Lung (tissue), 12 donors: ENCODE measurements around the gene CNTNAP2. TPM values are rescaled to one million over a fixed set of nuclear protein-coding genes. Genes with fewer than 3 reads are reported as not detected.
A peak's percentile ranks its signal among the peaks of the same experiment; 100 is the strongest.
"Not testable (repeated sequence)": the region's sequence is repeated elsewhere in the genome, so short reads cannot be mapped to it uniquely, and the experiment has no call there.

Experiments
- ATAC-seq: fragments of 200-7000 bp; cut with Tn5 transposase; one replicate; pipeline ENCODE4 v1.9.1; 2020; ENCODE audit warnings: moderate number of reproducible peaks; ENCODE audit not compliant: insufficient read depth, low FRiP score
- DNase-seq, 3 donors: peaks; one replicate each; pipeline ENCODE4 v3.0.0-alpha.2; 2013 to 2017
- H3K27ac ChIP-seq, 2 donors: one replicate each; pipeline ENCODE4 v1.5.1; 2013; ENCODE audit warnings: mild to moderate bottlenecking in 2 of 2, moderate library complexity in 2 of 2, control low read depth in 1 of 2, inconsistent platforms in 1 of 2, low read depth in 1 of 2, low read length in 1 of 2
- H3K27me3 ChIP-seq, 3 donors: one replicate each; pipeline ENCODE4 v1.5.1; 2013; ENCODE audit warnings: low read length in 2 of 3; ENCODE audit not compliant: control insufficient read depth in 3 of 3, insufficient read depth in 3 of 3
- H3K36me3 ChIP-seq, 4 donors: one replicate each; pipeline ENCODE4 v1.5.1; 2013; ENCODE audit warnings: low read length in 4 of 4, mild to moderate bottlenecking in 1 of 4, moderate library complexity in 1 of 4; ENCODE audit not compliant: control insufficient read depth in 4 of 4, insufficient read depth in 4 of 4
- H3K4me1 ChIP-seq, 5 donors: one replicate each; pipeline ENCODE4 v1.5.1; 2013; ENCODE audit warnings: low read length in 5 of 5, mild to moderate bottlenecking in 2 of 5, moderate library complexity in 1 of 5; ENCODE audit not compliant: control insufficient read depth in 5 of 5, insufficient read depth in 5 of 5
- H3K4me3 ChIP-seq: one replicate; pipeline ENCODE4 v1.5.1; 2013; ENCODE audit warnings: mild to moderate bottlenecking, control low read depth, moderate library complexity
- H3K9ac ChIP-seq, 2 donors: one replicate each; pipeline ENCODE4 v1.5.1; 2013; ENCODE audit warnings: low read length in 2 of 2, control low read depth in 1 of 2; ENCODE audit not compliant: insufficient read depth in 1 of 2
- H3K9me3 ChIP-seq, 4 donors: one replicate each; pipeline ENCODE4 v1.5.1; 2013; ENCODE audit warnings: low read length in 3 of 4, mild to moderate bottlenecking in 1 of 4, moderate library complexity in 1 of 4; ENCODE audit not compliant: control insufficient read depth in 4 of 4, insufficient read depth in 3 of 4
- CTCF ChIP-seq: IDR thresholded peaks from 2 replicates; pipeline ENCODE4 v1.5.1; 2012; ENCODE audit warnings: mild to moderate bottlenecking; ENCODE audit errors: control extremely low read depth, extremely low read depth
- WGBS, 2 donors: extraction: QIAGEN DNeasy Blood & Tissue Kit; methylation state at CpG; one replicate each; pipeline ENCODE4 v1.1.7; 2013; 5-methylcytosine and 5-hydroxymethylcytosine counted together
- polyA plus RNA-seq, 2 donors: library from polyadenylated mRNA; stranded (reverse); fragments of 200-250 nt; gene quantifications; one replicate each; pipeline ENCODE4 v1.2.1, GENCODE V29; 2013
- total RNA-seq, 2 donors: library from RNA; depleted of rRNA in 1 of 2; stranded (reverse); fragments of >200 nt in 1 of 2; gene quantifications; one replicate each; pipeline ENCODE4 v1.2.1, GENCODE V29; 2014 to 2021
- donor health status: control.
- donor health status: control.
- donor health status: Bipolar disorder and iron deficiency.
- donor health status: healthy.
- donor health status: DM: yes; HTN: yes; CAD: no.

CNTNAP2 gene
- total and polyA plus RNA-seq, 4 donors: 0.18 to 45.3 (median 0.52) TPM

GRCh38 chr7:148447221-148447849 is 2330.7 kb downstream of the CNTNAP2 start:
- peak in 2 of 3 donors; percentile 5 to 25 for DNase-seq
- WGBS, 2 donors: 66 to 80% methylated on average over 4 of the region's 4 CpGs
- peaks cover 0 to 10% (median 0%) of the 10 kb centered on the region in 4 donors for H3K9me3 ChIP-seq

GRCh38 chr7:148451526-148451925 is 2334.9 kb downstream of the CNTNAP2 start:
- 71 to 80% methylated on average over 8 of the region's 8 CpGs for WGBS, 2 donors
- not testable (repeated sequence) for ATAC-seq, H3K36me3 ChIP-seq, DNase-seq, H3K27ac ChIP-seq, H3K9me3 ChIP-seq, H3K9ac ChIP-seq, H3K4me3 ChIP-seq, H3K27me3 ChIP-seq, H3K4me1 ChIP-seq

More at GRCh38 chr7:148447221-148447849, 2330.7 kb downstream of the CNTNAP2 start:
- no peaks in the 10 kb centered on the region for H3K27me3 ChIP-seq
- no peaks in the 10 kb centered on the region for H3K4me1 ChIP-seq
- no peak overlapping the region for H3K9ac ChIP-seq
- H3K27ac ChIP-seq: no peak overlapping the region
- H3K4me3 ChIP-seq: no peak overlapping the region
- no peaks in the 10 kb centered on the region for H3K36me3 ChIP-seq
- no peak for ATAC-seq
- no peak for TF ChIP-seq CTCF

GRCh38 chr7:148456351-148456750 is 2339.8 kb downstream of the CNTNAP2 start:
- Histone ChIP-seq H3K27me3 (no peaks in the 10 kb centered on the region), H3K4me3 (no peak overlapping the region), H3K9me3 (no peaks in the 10 kb centered on the region), H3K9ac (no peak overlapping the region), H3K36me3 (no peaks in the 10 kb centered on the region), H3K4me1 (no peaks in the 10 kb centered on the region), H3K27ac (no peak overlapping the region)
- no peak for ATAC-seq
- TF ChIP-seq CTCF: no peak
- no peak for DNase-seq
- WGBS, 2 donors: 89 to 93% methylated on average over 8 of the region's 8 CpGs

GRCh38 chr7:148457310-148457921 is 2340.8 kb downstream of the CNTNAP2 start:
- no peak for ATAC-seq
- WGBS, 2 donors: 92 to 93% methylated on average over 10 of the region's 10 CpGs

More at GRCh38 chr7:148457310-148457921, 2340.8 kb downstream of the CNTNAP2 start:
- Histone ChIP-seq H3K9ac (no peak overlapping the region), H3K4me3 (no peak overlapping the region), H3K27ac (no peak overlapping the region), H3K27me3 (no peaks in the 10 kb centered on the region), H3K36me3 (no peaks in the 10 kb centered on the region), H3K9me3 (peaks cover 0 to 3% (median 0%) of the 10 kb centered on the region in 4 donors), H3K4me1 (peaks cover 0 to 5% (median 0%) of the 10 kb centered on the region in 5 donors)
- DNase-seq: no peak
- TF ChIP-seq CTCF: no peak
